Measurements from ENCODE around the gene FBXL13.
"Not testable (repeated sequence)": the region's sequence is repeated elsewhere in the genome, so short reads cannot be mapped to it uniquely, and the experiment has no call there.

FBXL13 gene

GRCh38 chr7:103023578-103023977, 51.0 kb downstream of the FBXL13 start:
- not testable (repeated sequence) for DNase-seq (ENCODE audit: low read depth)

GRCh38 chr7:103021490-103021889, 53.1 kb downstream of the FBXL13 start:
- not testable (repeated sequence) for DNase-seq (ENCODE audit: low read depth)

- DNase-seq (ENCODE audit: low read depth): not testable (repeated sequence)
Observed at GRCh38 chr7:103020876-103021275, 53.7 kb downstream of the FBXL13 start.

GRCh38 chr7:103018295-103018694, 56.3 kb downstream of the FBXL13 start:
- DNase-seq (ENCODE audit: low read depth): not testable (repeated sequence)

- DNase-seq (ENCODE audit: low read depth): no peak
Observed at GRCh38 chr7:103011650-103012049, 62.9 kb downstream of the FBXL13 start.

GRCh38 chr7:103010211-103010610, 64.4 kb downstream of the FBXL13 start:
- no peak for DNase-seq (ENCODE audit: low read depth)

GRCh38 chr7:103009466-103010185, 65.0 kb downstream of the FBXL13 start:
- DNase-seq (ENCODE audit: low read depth): no peak

GRCh38 chr7:103003004-103003403, 71.6 kb downstream of the FBXL13 start:
- no peak for DNase-seq (ENCODE audit: low read depth)

- DNase-seq (ENCODE audit: low read depth): no peak
Observed at GRCh38 chr7:103001210-103001609, 73.4 kb downstream of the FBXL13 start.

- no peak for DNase-seq (ENCODE audit: low read depth)
Observed at GRCh38 chr7:102996957-102997356, 77.6 kb downstream of the FBXL13 start.

GRCh38 chr7:102995609-102996008, 79.0 kb downstream of the FBXL13 start:
- DNase-seq (ENCODE audit: low read depth): not testable (repeated sequence)

- DNase-seq (ENCODE audit: low read depth): no peak
Observed at GRCh38 chr7:102994567-102994966, 80.0 kb downstream of the FBXL13 start.

- no peak for DNase-seq (ENCODE audit: low read depth)
Observed at GRCh38 chr7:102993718-102994029, 80.9 kb downstream of the FBXL13 start.

GRCh38 chr7:102992938-102993717, 81.5 kb downstream of the FBXL13 start:
- DNase-seq (ENCODE audit: low read depth): peak; percentile 71

- DNase-seq (ENCODE audit: low read depth): no peak
Observed at GRCh38 chr7:102992509-102992937, 82.1 kb downstream of the FBXL13 start.

- DNase-seq (ENCODE audit: low read depth): peak; percentile 88
Observed at GRCh38 chr7:102991540-102992214, 82.9 kb downstream of the FBXL13 start.

GRCh38 chr7:102991077-102991539, 83.5 kb downstream of the FBXL13 start:
- DNase-seq (ENCODE audit: low read depth): no peak

- no peak for DNase-seq (ENCODE audit: low read depth)
Observed at GRCh38 chr7:102990642-102991041, 84.0 kb downstream of the FBXL13 start.

GRCh38 chr7:102988631-102989560, 85.7 kb downstream of the FBXL13 start:
- no peak for DNase-seq (ENCODE audit: low read depth)

GRCh38 chr7:102988088-102988487, 86.5 kb downstream of the FBXL13 start:
- DNase-seq (ENCODE audit: low read depth): no peak

- no peak for DNase-seq (ENCODE audit: low read depth)
Observed at GRCh38 chr7:102985176-102985783, 89.3 kb downstream of the FBXL13 start.

Data from fibroblast of the conjunctiva (primary cell).